ENCODE measurements around the gene BAZ2B. TPM values are rescaled to one million over a fixed set of nuclear protein-coding genes. Genes with fewer than 3 reads are reported as not detected.

The BAZ2B gene
- total RNA-seq, 1 experiment from 2014 or later = 54.9 TPM

- Histone ChIP-seq H3T11ph (ENCODE audit: low read length) (no peak overlapping the region), H2AK5ac (ENCODE audit: insufficient read length, low read length) (no peak overlapping the region), H2BK120ac (ENCODE audit: low read depth, low read length, poor library complexity, severe bottlenecking) (no peak overlapping the region), H3K14ac (ENCODE audit: insufficient read depth, low read length) (no peak overlapping the region), H3K79me2 (ENCODE audit: insufficient read depth, low read length) (no peaks in the 10 kb centered on the region), H3K27ac (ENCODE audit: insufficient read length, low read depth, low read length) (no peak overlapping the region), H3K56ac (ENCODE audit: insufficient read length, low read depth, low read length) (no peak overlapping the region), H2BK15ac (ENCODE audit: low read depth, low read length) (no peak overlapping the region), H3K18ac (ENCODE audit: insufficient read length, low read depth, low read length) (no peak overlapping the region), H3K9me3 (ENCODE audit: control insufficient read depth, low read depth, low read length) (no peaks in the 10 kb centered on the region), H2BK12ac (ENCODE audit: insufficient read length, low read depth, low read length) (no peak overlapping the region), H2BK20ac (ENCODE audit: low read depth, low read length, poor library complexity, severe bottlenecking) (no peak overlapping the region), H3K23ac (ENCODE audit: insufficient read length, low read depth, low read length) (no peak overlapping the region), H2AFZ (ENCODE audit: low read length) (no peak overlapping the region), H3K9ac (ENCODE audit: extremely low read depth, insufficient read length, low read length) (no peak overlapping the region), H3K4ac (ENCODE audit: low read depth, low read length) (no peak overlapping the region), H4K91ac (ENCODE audit: insufficient read length, low read depth, low read length) (no peak overlapping the region), H3K4me2 (ENCODE audit: insufficient read depth, insufficient read length, low read length) (no peak overlapping the region), H3K4me1 (ENCODE audit: insufficient read depth, low read length) (no peaks in the 10 kb centered on the region; the same call in 1 of the 2 replicates), H4K5ac (ENCODE audit: insufficient read length, low read depth, low read length) (no peak overlapping the region), H2BK5ac (ENCODE audit: insufficient read length, low read length) (no peak overlapping the region), H3K27me3 (ENCODE audit: insufficient read depth, low read length) (no peaks in the 10 kb centered on the region), H4K8ac (replicated peaks; ENCODE audit: insufficient read length, low read depth, low read length) (no peak overlapping the region), H3K23me2 (ENCODE audit: insufficient read length, low read depth, low read length, poor library complexity, severe bottlenecking) (no peaks in the 10 kb centered on the region), H4K20me1 (ENCODE audit: control insufficient read depth, insufficient read depth, insufficient read length) (no peaks in the 10 kb centered on the region), H3K79me1 (ENCODE audit: insufficient read depth, low read depth, low read length, poor library complexity, severe bottlenecking) (no peaks in the 10 kb centered on the region)
- no peak for TF ChIP-seq CTCF (conservative IDR thresholded peaks at IDR 0.05)
- WGBS (ENCODE audit: extremely low coverage, insufficient read length, low lambda C conversion rate) = no CpG with 5 or more reads among the region's 2 CpGs
- Mint-ChIP-seq H3K4me1 (peaks cover 25 to 27% of the 10 kb centered on the region in 2 experiments), H3K27ac (no peak overlapping the region), H3K9me3 (no peaks in the 10 kb centered on the region), H3K36me3 (ENCODE audit: insufficient read depth in 1 of 3, low read depth in 3 of 3) (0 out of 7 replicates have a peak, but pooled peaks cover 0 to 5% (median 0%) of the 10 kb centered on the region in 3 experiments), H3K27me3 (ENCODE audit: low read depth) (no peaks in the 10 kb centered on the region), H3K4me3 (no peak overlapping the region)
- DNase-seq = no peak
Measured at GRCh38 chr2:159521272-159521671, 95.1 kb downstream of the BAZ2B start.

Data from H9 (cell line).